GM18507 (cell line): ENCODE measurements around the gene CLEC18A.
"Not testable (repeated sequence)": the region's sequence is repeated elsewhere in the genome, so short reads cannot be mapped to it uniquely, and the experiment has no call there.

ENCODE experiments used
- DNase-seq: peaks from one replicate; pipeline ENCODE4 v3.0.0; 2011; ENCODE audit warnings: low read depth; ENCODE audit not compliant: insufficient read length; ENCODE audit errors: extremely low spot score
- FAIRE-seq: peaks from 2 replicates; lab custom pipeline; 2011; peaks lifted over from hg19 to GRCh38; lab: Jason Lieb, UNC

The CLEC18A gene

DNA sequence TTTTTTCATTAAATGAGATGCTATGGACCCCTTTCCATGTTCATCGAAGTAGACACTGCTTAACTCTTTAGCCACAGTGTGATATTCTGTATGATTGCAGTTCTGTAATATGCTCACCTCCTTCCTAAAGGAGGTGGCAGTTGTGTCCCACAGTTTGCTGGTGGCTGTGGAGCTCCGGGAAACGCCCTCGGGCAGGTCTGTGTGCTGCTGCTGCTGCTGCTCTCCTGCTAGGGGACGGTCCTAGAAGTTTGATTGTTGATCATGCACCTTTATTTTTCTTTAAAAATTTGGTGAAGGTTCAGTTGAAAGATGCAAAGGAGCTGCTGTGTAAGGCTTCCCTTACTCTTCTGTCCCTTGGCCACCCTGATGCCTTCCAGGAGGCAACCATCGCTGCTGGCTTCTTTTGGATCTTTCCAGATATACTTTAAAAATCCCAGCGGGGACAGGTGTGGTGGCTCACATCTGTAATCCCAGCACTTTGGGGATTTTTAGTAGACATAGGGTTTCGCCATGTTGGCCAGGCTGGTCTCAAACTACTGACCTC lies 8.4 kb upstream of the CLEC18A start:
- DNase-seq (no peak), FAIRE-seq (no peak)

DNA sequence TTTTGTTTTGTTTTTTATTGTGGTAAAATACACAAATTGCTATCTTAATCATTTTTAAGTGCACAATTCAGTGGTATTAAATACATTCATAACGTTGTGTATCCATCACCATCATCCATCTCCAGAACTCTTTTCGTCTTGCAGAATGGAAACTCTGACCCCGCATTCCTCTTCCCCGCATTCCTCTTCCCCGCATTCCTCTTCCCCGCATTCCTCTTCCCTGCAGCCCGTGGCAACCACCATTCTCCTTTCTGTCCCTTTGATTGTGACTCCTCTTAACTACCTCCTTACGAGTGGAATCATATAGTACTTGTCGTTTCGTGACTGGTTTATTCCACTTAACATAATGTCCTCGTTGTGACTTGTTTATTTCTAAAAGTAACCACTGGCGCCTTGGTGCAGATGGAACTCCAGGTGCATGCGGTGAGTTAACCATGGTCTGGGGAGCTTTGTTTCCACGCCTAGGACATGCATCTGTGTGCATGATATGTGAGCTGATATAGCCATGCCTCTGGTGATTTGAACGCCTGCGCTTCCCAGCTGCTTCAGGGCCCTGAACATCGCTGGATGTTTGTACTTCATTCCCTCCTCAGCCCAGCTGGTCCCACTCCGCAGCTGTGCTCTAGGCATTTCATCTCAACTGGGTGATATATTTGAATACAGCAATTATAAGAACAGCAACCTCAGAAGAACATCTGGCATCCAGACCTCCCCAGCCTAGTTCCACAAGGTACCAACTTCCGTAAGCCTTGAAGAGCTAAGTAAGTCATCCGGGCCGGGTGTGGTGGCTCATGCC lies 7.7 kb upstream of the CLEC18A start:
- not testable (repeated sequence) for DNase-seq, FAIRE-seq

DNA sequence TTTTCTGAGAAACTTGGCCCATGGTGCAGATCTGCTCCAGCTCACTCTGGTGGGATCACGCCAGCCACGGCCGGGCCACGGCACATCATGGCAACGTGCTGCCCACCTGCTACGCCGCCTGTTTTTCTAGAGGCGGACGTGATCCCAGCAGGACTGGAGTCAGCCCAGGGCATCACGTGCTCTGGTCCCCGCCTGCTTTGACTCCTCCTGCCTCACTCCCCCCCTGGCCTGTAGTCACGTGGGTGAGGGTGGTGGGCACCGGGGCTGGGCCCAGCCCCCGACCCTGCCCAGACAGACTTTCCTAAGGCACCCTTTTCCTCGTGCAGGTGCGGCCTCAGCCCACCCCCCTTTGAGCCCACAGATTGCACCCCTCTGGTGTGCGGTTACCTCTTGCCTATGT lies 723 bp upstream of the CLEC18A start:
- FAIRE-seq, DNase-seq: not testable (repeated sequence)

DNA sequence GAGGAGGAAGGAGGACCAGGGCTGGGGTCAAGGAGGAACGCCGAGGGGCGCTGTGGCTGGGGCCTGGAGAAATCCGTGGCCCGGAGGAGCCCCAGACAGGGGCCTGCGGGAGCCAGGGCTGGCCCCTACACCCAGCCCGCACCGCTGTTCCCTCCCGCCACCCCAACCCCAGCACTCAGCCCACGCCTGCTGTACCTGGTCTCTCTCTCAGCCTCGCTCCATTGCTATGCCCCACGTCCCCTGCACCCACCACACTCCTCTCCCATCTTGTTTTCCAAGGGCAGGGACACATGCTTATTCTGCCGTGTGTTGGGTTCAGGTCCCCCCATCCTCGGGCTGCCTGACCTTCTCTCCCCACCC lies 518 bp downstream of the CLEC18A start:
- FAIRE-seq, DNase-seq: not testable (repeated sequence)

DNA sequence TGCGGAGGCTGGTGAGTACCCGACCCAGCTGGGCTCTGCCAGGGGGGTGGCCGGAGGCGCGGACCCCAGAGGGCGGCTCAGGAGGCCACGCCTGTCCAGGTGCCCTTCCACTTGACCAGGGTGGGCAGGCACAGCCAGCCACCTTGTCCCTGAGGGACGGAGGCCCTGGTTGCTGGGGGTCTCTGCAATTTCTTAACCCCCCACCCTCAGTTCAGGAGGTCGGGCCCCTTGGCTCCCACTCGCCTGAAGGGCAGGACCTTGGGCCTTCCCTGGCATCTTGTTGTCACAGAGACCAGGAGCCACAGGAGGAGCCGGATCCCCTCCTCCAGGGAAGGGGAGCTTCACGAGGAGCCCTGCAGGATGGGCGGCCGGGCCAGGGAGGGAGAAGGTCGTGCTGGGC lies 982 bp downstream of the CLEC18A start:
- DNase-seq, FAIRE-seq: not testable (repeated sequence)

DNA sequence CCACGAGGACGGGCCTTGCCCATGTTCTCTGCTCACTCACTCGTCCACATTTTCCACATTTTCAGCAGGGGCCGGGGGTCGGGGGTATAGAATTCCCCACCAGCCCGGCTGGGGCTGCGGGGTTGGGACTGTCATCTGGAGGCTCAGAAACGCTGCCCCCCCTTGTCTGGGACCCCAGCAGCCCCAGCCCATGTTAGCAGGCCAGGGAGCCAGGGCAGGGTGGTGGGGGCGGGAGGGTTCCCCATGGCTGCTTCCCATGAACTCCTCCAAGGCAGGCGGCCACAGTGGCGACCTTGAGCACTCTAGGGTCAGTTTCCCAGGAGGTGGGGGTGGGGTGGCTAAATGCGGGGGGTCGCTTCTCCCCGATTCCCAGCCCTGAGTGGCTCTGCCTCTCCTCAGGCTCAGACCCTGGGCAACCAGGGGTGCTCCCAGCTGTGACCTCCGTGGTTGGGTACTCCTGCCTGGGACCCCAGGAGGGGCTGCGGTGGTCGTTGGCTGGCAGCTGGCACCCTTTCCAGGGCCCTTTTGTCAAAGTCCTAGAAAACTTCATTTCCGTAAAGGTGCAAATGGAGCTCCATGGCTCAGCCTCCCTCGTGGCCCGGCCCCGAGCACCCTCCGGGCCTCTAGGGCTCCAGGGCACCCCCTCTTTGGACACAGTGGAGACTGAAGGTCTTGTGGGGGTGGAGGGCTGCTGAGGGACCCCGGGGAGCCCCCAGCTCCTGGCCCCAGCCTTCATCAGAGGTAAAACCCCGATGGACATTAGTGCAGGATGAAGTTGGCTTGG lies 1.6 kb downstream of the CLEC18A start:
- FAIRE-seq, DNase-seq: not testable (repeated sequence)

GRCh38 chr16:69954241-69954640 lies 3.1 kb downstream of the CLEC18A start:
- FAIRE-seq, DNase-seq: not testable (repeated sequence)

DNA sequence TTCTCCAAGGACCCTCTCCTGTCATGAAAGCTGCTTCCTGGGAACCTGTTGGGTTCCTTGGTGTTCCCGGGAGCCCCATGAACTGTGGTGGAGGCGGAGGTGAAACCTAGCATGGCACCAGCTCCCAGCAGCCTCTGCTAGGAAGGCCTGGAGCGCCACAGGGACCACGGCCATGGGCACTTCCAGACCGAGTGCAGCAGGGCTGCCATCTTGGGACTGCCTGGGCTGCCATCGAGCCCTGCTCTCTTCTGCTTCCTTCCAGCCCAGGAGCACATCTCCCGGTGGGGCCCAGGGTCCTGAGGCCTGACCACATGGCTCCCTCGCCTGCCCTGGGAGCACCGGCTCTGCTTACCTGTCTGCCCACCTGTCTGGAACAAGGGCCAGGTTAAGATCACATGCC lies 12.2 kb downstream of the CLEC18A start:
- not testable (repeated sequence) for FAIRE-seq, DNase-seq

DNA sequence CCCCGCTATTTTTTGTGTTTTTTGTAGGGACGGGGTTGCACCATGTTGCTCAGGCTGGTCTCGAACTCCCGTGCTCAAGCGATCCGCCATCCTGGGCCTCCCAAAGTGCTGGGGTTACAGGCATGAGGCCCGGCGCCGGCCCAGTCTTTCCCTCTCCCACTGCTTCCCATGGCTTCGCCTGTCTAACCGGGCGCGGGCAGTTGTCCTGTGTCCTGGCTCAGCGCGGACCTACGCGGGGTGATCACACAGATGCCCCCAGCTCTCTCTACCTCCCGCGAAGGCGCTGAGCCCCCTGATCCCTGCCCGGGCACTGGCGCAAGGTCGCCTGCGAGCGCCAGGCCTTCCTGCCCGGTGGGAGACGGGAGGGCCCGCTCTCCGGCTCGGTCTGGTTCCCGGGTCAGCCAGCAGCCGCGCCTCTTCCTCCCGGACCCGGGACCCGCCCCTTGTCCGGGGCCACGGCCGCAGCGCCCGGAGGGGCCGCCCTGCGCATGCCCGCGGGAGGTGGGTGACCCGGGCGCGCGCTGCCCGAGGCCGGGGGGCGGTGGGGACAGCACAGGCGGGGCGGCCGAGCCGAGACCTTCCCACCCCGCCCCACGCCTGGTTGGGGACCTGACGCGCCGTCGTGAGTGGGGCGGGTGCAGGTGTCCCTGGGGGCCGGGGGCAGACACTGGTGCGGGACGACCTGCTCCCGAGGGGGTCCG lies 14.0 kb downstream of the CLEC18A start:
- FAIRE-seq, DNase-seq: not testable (repeated sequence)

GRCh38 chr16:69965661-69966054 lies 14.5 kb downstream of the CLEC18A start:
- not testable (repeated sequence) for DNase-seq, FAIRE-seq

DNA sequence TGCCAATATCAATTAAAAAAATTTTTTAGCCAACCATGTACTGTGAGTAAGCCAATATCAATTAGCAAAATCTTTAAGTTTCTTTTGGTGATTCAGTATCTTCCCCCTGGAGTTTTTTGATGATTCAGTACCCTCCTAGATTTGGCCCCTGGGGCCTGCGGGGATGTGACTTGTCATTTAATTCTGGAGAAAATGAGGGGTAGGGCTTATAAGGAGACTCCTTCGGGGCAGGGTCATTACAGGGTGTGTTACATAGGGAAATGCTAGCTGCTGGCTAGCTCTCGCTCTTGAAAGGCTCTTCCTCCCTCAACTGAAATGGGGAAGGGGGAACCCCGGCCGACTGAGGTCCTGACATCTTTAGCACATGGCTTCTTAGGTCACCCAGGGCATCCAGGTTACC lies 16.6 kb downstream of the CLEC18A start:
- not testable (repeated sequence) for DNase-seq, FAIRE-seq

GRCh38 chr16:69968125-69968524 lies 17.0 kb downstream of the CLEC18A start:
- DNase-seq, FAIRE-seq: not testable (repeated sequence)

DNA sequence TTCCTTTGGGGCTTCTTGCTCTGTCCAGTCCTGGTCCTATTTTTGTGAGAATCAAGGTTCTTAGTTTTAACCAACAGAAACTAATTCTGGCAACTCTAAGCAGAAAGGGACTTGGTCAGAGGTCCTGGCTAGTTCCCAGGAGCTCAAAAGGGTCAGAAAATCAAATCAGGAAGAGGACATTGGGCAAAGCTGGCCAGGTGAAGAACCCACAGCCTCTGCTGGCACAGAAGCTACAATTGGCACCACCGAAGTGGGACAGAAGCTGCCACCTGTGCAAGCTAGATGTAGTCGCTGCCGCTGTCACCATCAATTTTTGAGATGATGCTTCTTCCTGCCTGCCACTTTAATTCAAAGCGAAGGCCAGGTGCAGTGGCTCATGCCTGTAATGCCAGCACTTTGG lies 18.5 kb downstream of the CLEC18A start:
- DNase-seq, FAIRE-seq: not testable (repeated sequence)

- not testable (repeated sequence) for DNase-seq, FAIRE-seq
Observed at GRCh38 chr16:69972120-69972519, 21.0 kb downstream of the CLEC18A start.

- not testable (repeated sequence) for DNase-seq, FAIRE-seq
Observed at GRCh38 chr16:69972935-69973334, 21.8 kb downstream of the CLEC18A start.

DNA sequence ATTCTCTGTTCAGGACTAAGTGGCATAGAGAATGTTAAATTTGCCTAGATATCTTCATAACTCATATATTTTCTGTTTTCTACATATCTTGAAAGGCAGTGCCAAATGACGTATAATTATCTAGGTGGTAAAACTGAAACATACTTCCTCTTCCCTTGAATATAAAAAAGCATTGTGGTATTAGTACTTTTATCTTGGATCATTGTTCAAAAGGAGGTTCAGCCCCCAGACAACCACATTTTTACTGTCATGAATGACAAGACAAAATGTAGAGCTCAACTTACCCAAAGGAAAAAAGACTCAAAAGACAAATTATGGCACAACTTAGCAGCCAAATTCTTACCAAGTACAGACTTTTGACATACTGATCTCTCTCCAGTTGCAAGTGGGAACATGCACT lies 34.1 kb downstream of the CLEC18A start:
- FAIRE-seq, DNase-seq: not testable (repeated sequence)

DNA sequence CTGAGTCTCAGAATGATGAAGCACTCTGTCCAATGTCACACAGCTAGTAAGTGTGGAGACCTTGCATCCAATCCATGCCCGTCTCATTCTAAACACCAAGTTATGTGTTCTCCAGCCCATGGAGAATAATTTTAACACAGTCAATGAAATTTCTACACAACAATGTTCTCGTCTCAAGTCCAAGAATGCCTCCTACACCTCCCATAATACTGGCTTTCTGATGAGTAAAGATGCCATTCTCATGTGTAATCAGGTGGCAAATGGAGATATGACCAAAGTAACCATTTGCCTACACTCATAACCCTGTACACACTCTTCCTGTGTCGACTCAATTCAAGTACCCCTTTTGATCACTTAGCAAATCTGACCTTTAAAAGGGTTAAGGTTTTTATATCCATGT lies 46.8 kb downstream of the CLEC18A start:
- DNase-seq, FAIRE-seq: not testable (repeated sequence)

DNA sequence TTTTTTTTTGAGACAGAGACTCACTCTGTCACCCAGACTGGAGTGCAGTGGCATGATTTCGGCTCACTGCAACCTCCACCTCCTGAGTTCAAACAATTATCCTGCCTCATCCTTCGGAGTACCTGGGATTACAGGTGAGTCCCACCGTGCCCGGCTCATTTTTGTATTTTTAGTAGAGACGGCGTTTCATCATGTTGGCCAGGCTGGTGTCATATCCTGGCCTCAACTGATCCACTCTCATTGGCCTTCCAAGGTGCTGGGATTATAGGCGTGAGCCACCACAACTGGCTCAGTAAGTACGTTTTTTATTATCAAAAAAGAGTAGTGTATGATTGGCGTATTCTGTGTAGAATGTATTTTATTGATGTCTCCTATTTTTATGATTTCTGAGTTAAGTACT lies 48.7 kb downstream of the CLEC18A start:
- not testable (repeated sequence) for DNase-seq, FAIRE-seq

GRCh38 chr16:70003511-70003910 lies 52.4 kb downstream of the CLEC18A start:
- FAIRE-seq, DNase-seq: not testable (repeated sequence)
